KMS-11 (cell line): ENCODE results near the gene GBX1.

Source experiments
- H2AFZ ChIP-seq: fragments of 200-600 bp; sonication (generic); 2 replicates; pipeline ENCODE4 v1.6.1; 2016; ENCODE audit warnings: antibody characterized with exemption, mixed run types, low read depth
- H3K27ac ChIP-seq: fragments of 200-600 bp; sonication (generic); 2 replicates; pipeline ENCODE4 v1.6.1; 2016; ENCODE audit warnings: mild to moderate bottlenecking, mixed run types
- H3K27me3 ChIP-seq: fragments of 200-600 bp; sonication (generic); 2 replicates; pipeline ENCODE4 v1.6.1; 2017; ENCODE audit warnings: mild to moderate bottlenecking, low read depth, mixed run types, moderate library complexity; ENCODE audit not compliant: insufficient read depth
- H3K36me3 ChIP-seq: fragments of 200-600 bp; sonication (generic); 2 replicates; pipeline ENCODE4 v1.6.1; 2017; ENCODE audit warnings: mild to moderate bottlenecking, mixed run types; ENCODE audit not compliant: insufficient read depth
- H3K4me1 ChIP-seq: fragments of 200-600 bp; sonication (generic); 2 replicates; pipeline ENCODE4 v1.6.1; 2016; ENCODE audit warnings: mild to moderate bottlenecking, low read depth, mixed run types; ENCODE audit not compliant: poor library complexity, severe bottlenecking
- H3K4me2 ChIP-seq: fragments of 200-600 bp; sonication (generic); 2 replicates; pipeline ENCODE4 v1.7.0; 2016; ENCODE audit warnings: mild to moderate bottlenecking, mixed run types
- H3K4me3 ChIP-seq: fragments of 200-600 bp; sonication (generic); IDR thresholded peaks from 2 replicates; pipeline ENCODE4 v1.6.1; 2017; ENCODE audit warnings: low read depth, low read length, mixed read lengths; ENCODE audit not compliant: insufficient read depth
- H3K79me2 ChIP-seq: fragments of 200-600 bp; sonication (generic); 2 replicates; pipeline ENCODE4 v1.6.1; 2016; ENCODE audit warnings: low read depth, mixed run types; ENCODE audit not compliant: insufficient read depth
- H3K9ac ChIP-seq: fragments of 200-600 bp; sonication (generic); 2 replicates; pipeline ENCODE4 v1.6.1; 2016; ENCODE audit warnings: mild to moderate bottlenecking, mixed run types
- H4K20me1 ChIP-seq: fragments of 200-600 bp; sonication (generic); 2 replicates; pipeline ENCODE4 v1.6.1; 2016; ENCODE audit warnings: mild to moderate bottlenecking, mixed run types; ENCODE audit not compliant: insufficient read depth
- CTCF ChIP-seq: fragments of 200-600 bp; sonication (generic); conservative IDR thresholded peaks from 2 replicates; pipeline ENCODE4 v1.6.1; 2017; ENCODE audit warnings: low read depth, mild to moderate bottlenecking, antibody characterized with exemption, low read length, moderate library complexity, mixed read lengths

GBX1 gene

DNA sequence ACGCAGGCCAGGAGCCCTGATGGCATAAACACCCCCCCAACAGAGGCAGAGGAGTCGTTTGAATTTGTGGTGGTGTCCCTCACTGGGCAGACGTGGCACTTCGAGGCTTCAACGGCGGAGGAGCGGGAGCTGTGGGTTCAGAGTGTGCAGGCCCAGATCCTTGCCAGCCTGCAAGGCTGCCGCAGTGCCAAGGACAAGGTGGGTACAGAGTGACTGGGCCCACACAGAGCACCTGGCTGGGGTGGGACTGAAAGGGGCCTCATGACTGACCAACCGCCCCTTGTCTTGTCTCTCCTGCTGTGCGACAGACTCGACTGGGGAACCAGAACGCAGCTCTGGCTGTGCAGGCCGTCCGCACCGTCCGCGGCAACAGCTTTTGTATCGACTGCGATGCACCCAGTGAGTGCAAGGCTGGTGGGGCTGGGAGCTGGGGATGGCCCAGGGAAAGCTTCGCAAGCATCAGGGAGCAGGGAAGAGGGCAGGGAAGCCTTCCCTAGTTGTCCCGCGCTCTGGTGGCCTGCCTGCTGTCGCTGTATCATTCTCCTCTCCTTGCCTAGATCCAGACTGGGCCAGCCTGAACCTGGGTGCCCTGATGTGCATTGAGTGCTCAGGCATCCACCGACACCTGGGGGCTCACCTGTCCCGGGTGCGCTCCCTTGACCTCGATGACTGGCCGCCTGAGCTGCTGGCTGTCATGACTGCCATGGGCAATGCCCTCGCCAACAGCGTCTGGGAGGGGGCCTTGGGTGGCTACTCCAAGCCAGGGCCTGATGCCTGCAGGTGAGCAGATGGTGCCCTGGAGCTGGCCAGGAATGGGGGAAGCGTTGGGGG, 25.4 kb downstream of the GBX1 start:
- no peak overlapping the region for H3K4me3 ChIP-seq
- H3K36me3 ChIP-seq, result no peaks in the 10 kb centered on the region
- no peaks in the 10 kb centered on the region for H3K79me2 ChIP-seq
- H4K20me1 ChIP-seq, result no peaks in the 10 kb centered on the region
- TF ChIP-seq CTCF, result no peak
- no peak overlapping the region for H2AFZ ChIP-seq
- H3K27ac ChIP-seq, result no peak overlapping the region
- no peaks in the 10 kb centered on the region for H3K27me3 ChIP-seq
- no peak overlapping the region for H3K4me2 ChIP-seq
- H3K4me1 ChIP-seq, result no peaks in the 10 kb centered on the region
- H3K9ac ChIP-seq, result no peak overlapping the region

DNA sequence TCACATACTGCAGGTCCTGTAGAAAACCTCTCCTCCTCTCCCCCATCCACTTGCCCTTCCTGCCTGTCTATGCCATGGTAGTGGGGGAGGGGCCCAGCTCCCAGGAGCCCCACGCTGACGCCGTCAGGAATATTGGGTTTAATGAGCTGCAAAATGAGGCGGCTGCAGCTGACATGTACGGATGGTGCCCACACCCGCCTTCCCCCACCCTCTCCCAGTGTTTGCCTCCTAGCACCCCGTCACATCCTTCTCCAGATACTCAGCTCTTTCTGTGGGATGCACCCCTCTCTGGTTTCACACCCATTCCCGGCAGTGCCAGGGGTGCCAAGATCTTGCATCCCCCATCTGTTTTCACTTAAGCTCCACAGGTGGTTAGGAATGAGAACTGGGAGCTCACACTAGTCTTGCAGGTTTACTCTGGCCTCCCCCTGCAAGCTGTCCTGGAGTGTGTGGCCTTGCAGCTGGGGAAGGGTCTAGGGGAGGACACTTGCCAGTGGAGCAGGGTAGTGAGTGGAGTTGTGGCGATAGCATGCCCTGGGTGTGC, 26.1 kb downstream of the GBX1 start:
- no peaks in the 10 kb centered on the region for H3K36me3 ChIP-seq

GRCh38 chr7:151140826-151141225, 26.7 kb downstream of the GBX1 start:
- TF ChIP-seq CTCF, result no peak
- Histone ChIP-seq H3K27me3 (no peaks in the 10 kb centered on the region), H4K20me1 (no peaks in the 10 kb centered on the region), H3K9ac (no peak overlapping the region), H3K27ac (no peak overlapping the region), H3K4me1 (no peaks in the 10 kb centered on the region), H3K79me2 (no peaks in the 10 kb centered on the region), H3K4me2 (no peak overlapping the region), H3K4me3 (no peak overlapping the region), H2AFZ (no peak overlapping the region), H3K36me3 (no peaks in the 10 kb centered on the region)

More for the DNA sequence above, 26.1 kb downstream of the GBX1 start:
- Histone ChIP-seq H3K79me2 (no peaks in the 10 kb centered on the region), H4K20me1 (no peaks in the 10 kb centered on the region), H3K9ac (no peak overlapping the region), H3K4me2 (no peak overlapping the region), H3K4me3 (no peak overlapping the region), H2AFZ (no peak overlapping the region), H3K4me1 (no peaks in the 10 kb centered on the region), H3K27ac (no peak overlapping the region), H3K27me3 (no peaks in the 10 kb centered on the region)
- no peak for TF ChIP-seq CTCF

DNA sequence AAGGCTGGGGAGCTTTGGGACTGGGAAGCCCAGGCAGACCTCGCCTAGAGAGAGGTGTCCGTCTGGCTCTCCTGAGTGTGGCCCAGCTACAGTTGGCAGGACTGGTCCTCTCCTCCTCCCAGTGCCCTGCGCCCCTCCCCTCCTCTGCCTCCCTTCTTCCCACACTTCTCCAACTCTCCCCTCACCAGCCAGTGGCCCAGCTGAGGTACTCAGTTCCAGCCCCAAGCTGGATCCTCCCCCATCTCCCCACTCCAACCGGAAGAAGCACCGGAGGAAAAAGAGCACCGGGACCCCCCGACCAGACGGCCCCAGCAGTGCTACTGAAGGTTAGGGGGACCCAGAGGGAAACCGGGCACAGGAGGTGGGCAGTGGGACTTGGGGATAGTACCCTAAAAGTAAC, 27.7 kb downstream of the GBX1 start:
- Histone ChIP-seq H3K4me2 (no peak overlapping the region), H3K4me3 (no peak overlapping the region), H2AFZ (no peak overlapping the region), H3K9ac (no peak overlapping the region), H3K27ac (no peak overlapping the region), H4K20me1 (no peaks in the 10 kb centered on the region), H3K36me3 (no peaks in the 10 kb centered on the region; the same call in 1 of the 2 replicates), H3K27me3 (no peaks in the 10 kb centered on the region), H3K4me1 (no peaks in the 10 kb centered on the region), H3K79me2 (no peaks in the 10 kb centered on the region)
- TF ChIP-seq CTCF, result no peak
